Mesothelial cell of epicardium (in vitro differentiated cells): ENCODE results near the gene KCNAB1. TPM values are rescaled to one million over a fixed set of nuclear protein-coding genes. Genes with fewer than 3 reads are reported as not detected.

Experiments
- DNase-seq, 2 experiments: peaks; one replicate each; pipeline ENCODE4 v3.0.0; 2021; ENCODE audit warnings: low spot score in 2 of 2; ENCODE audit not compliant: unreplicated experiment in 2 of 2
- H3K27ac Mint-ChIP-seq: 2 replicates; pipeline ENCODE4 v1.8.0; 2021; ENCODE audit warnings: mixed read lengths
- H3K27me3 Mint-ChIP-seq: 2 replicates; pipeline ENCODE4 v1.8.0; 2021; ENCODE audit warnings: low read depth, mixed read lengths
- H3K36me3 Mint-ChIP-seq: 2 replicates; pipeline ENCODE4 v1.8.0; 2021; ENCODE audit warnings: mixed read lengths
- H3K4me1 Mint-ChIP-seq: 2 replicates; pipeline ENCODE4 v1.8.0; 2021; ENCODE audit warnings: mixed read lengths
- H3K4me3 Mint-ChIP-seq: 2 replicates; pipeline ENCODE4 v1.8.0; 2021; ENCODE audit warnings: mild to moderate bottlenecking, moderate library complexity, mixed read lengths
- H3K9me3 Mint-ChIP-seq: 2 replicates; pipeline ENCODE4 v1.8.0; 2021; ENCODE audit warnings: mixed read lengths
- total RNA-seq: library from RNA; stranded (reverse); gene quantifications from 3 replicates; pipeline ENCODE4 v1.2.1, GENCODE V29; 2021
- TF ChIP-seq, protein P1 (sequence below): fragments of 200-600 bp; sonication (generic); IDR thresholded peaks from one replicate; pipeline ENCODE4 v1.5.0; 2021; ENCODE audit warnings: antibody characterized with exemption; ENCODE audit not compliant: unreplicated experiment

KCNAB1 gene
- total RNA-seq, 1 donor from 2014 or later, result 3.7 TPM

DNA sequence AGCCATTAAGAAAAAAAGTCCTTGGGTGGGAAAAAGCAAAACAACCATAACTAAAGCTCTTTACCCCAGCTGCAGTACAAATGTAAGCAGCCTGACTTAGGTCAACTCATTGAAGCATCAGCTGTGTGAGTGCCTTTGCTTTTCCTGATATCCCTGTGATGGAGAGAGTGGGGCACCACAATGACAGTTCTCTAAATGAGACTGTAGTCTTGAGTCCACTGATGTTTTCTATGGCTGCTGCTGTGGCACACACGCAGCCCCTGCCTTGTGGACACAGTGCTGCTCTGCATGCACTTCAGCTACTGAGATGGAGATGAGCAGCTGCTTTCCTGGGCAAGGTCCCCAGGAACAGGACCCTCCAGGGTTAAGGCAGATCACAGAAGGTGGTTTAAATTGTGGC, 173.2 kb downstream of the KCNAB1 start:
- TF ChIP-seq, protein P1, sequence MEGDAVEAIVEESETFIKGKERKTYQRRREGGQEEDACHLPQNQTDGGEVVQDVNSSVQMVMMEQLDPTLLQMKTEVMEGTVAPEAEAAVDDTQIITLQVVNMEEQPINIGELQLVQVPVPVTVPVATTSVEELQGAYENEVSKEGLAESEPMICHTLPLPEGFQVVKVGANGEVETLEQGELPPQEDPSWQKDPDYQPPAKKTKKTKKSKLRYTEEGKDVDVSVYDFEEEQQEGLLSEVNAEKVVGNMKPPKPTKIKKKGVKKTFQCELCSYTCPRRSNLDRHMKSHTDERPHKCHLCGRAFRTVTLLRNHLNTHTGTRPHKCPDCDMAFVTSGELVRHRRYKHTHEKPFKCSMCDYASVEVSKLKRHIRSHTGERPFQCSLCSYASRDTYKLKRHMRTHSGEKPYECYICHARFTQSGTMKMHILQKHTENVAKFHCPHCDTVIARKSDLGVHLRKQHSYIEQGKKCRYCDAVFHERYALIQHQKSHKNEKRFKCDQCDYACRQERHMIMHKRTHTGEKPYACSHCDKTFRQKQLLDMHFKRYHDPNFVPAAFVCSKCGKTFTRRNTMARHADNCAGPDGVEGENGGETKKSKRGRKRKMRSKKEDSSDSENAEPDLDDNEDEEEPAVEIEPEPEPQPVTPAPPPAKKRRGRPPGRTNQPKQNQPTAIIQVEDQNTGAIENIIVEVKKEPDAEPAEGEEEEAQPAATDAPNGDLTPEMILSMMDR, result no peak
- H3K27ac Mint-ChIP-seq, result no peak overlapping the region
- H3K4me3 Mint-ChIP-seq, result no peak overlapping the region
- H3K27me3 Mint-ChIP-seq, result peaks cover 74% of the 10 kb centered on the region
- no peaks in the 10 kb centered on the region for H3K36me3 Mint-ChIP-seq
- no peak for DNase-seq
- peaks cover 13% of the 10 kb centered on the region for H3K4me1 Mint-ChIP-seq
- H3K9me3 Mint-ChIP-seq, result no peaks in the 10 kb centered on the region

DNA sequence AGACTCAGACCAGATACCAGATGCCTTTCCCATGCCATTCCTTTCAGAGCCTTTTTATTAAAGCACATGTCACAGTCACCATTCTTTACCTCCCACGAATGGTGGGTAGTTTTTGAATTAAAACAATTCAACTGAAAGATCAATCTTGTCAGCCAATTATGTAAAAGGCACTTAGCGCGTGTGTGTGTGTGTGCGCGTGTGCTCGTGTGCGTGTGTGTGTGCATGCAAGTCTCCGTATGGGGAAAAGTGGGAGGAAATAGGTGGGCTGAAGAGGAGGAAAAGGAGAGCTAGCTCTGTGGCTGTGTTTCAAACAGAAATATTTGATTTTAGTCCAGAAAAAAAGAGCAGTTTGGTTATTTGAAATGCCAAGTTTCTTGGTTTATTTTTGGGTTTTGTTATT, 177.2 kb downstream of the KCNAB1 start:
- no peak for DNase-seq
- H3K4me1 Mint-ChIP-seq, result no peaks in the 10 kb centered on the region
- TF ChIP-seq, protein P1, result no peak

DNA sequence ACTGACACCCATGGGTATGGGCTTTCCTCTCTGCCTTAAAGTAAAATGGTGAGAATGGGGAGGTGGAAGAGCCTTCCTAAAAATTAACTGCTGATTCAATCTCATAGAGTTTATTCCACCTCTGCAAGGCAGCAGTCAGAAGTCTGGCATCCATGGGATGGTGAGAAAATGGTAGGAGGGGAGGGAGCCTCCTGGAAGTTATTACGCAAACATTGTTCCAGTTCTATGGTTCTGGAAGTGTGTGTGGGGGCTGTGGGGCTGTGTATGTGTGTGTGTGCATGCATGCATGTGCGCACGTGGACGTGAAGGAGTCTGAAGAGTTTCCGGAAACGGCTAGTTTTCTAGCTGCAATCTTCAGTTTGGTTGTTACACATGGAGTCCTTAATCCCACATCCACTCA, 177.6 kb downstream of the KCNAB1 start:
- H3K9me3 Mint-ChIP-seq, result no peaks in the 10 kb centered on the region
- peaks cover 31% of the 10 kb centered on the region for H3K27me3 Mint-ChIP-seq
- H3K4me3 Mint-ChIP-seq, result no peak overlapping the region
- DNase-seq, result no peak
- no peak overlapping the region for H3K27ac Mint-ChIP-seq
- no peaks in the 10 kb centered on the region for H3K4me1 Mint-ChIP-seq
- TF ChIP-seq, protein P1, result no peak
- H3K36me3 Mint-ChIP-seq, result no peaks in the 10 kb centered on the region

More for the DNA sequence above, 177.2 kb downstream of the KCNAB1 start:
- Mint-ChIP-seq H3K36me3 (no peaks in the 10 kb centered on the region), H3K27me3 (peaks cover 36% of the 10 kb centered on the region), H3K9me3 (no peaks in the 10 kb centered on the region), H3K4me3 (no peak overlapping the region), H3K27ac (no peak overlapping the region)

DNA sequence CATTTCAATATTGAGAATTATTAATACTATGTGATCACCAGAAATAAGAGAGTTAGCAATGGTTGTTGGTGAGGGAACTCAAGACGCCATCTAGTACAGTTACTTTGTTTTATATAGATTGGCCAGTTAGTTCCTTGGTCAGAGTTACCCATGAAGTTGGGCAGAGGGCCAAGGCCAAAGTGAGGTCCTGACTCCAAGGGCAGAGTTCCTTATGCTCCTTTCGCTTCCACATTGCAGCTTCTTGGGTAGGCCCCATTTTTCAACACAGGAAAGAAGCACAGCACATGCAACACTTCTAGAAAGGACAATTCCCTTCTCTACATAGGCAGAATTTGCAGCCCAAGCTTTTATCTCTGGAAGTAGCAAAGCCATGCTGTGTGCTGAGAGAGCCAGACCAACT, 178.6 kb downstream of the KCNAB1 start:
- no peak overlapping the region for H3K27ac Mint-ChIP-seq
- no peaks in the 10 kb centered on the region for H3K4me1 Mint-ChIP-seq
- no peaks in the 10 kb centered on the region for H3K36me3 Mint-ChIP-seq
- no peaks in the 10 kb centered on the region for H3K9me3 Mint-ChIP-seq
- DNase-seq, result no peak
- TF ChIP-seq, protein P1, result no peak
- peaks cover 22% of the 10 kb centered on the region for H3K27me3 Mint-ChIP-seq
- H3K4me3 Mint-ChIP-seq, result no peak overlapping the region

DNA sequence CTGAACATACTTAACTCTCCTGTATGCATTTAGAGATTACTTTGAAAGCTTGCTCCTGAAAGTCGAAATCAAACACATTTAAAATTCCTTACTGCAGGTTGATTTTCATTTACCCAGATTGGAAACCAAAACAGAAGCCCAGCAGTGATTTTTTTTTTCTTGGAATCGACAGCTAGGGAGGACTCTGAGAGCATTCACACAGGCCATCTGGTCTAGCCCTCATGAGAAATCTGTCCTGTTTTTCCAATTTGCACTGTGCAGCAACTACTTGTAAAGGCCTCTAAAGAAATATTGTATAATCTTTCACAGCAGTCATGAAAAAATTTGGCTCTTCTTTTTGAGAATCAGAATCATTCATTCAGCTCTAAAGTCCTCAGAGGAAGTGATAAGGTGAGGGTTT, 179.2 kb downstream of the KCNAB1 start:
- H3K36me3 Mint-ChIP-seq, result no peaks in the 10 kb centered on the region
- no peaks in the 10 kb centered on the region for H3K9me3 Mint-ChIP-seq
- DNase-seq, result no peak
- peaks cover 17% of the 10 kb centered on the region for H3K27me3 Mint-ChIP-seq
- no peak overlapping the region for H3K4me3 Mint-ChIP-seq
- TF ChIP-seq, protein P1, result no peak
- H3K4me1 Mint-ChIP-seq, result no peaks in the 10 kb centered on the region
- no peak overlapping the region for H3K27ac Mint-ChIP-seq

DNA sequence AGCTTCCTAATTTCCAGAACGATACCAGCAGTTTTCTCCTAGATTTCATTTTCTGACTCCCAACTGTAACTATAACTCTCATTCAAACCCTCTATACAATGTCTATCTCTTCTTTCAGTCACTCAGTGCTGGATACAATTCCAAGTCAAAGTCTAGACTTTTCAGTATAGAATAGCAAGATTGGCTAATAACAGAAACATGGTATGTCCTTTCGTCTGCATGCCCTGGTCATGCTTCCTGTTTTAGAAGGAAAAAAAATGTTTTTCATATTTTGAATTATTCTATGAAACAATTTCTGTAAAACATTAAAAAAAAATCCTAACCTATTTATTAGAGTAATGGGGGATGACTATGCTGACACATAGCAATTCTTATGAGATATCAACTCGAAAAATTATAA, 180.0 kb downstream of the KCNAB1 start:
- Mint-ChIP-seq H3K4me3 (no peak overlapping the region), H3K36me3 (no peaks in the 10 kb centered on the region), H3K4me1 (no peaks in the 10 kb centered on the region), H3K27me3 (peaks cover 9% of the 10 kb centered on the region), H3K27ac (no peak overlapping the region), H3K9me3 (no peaks in the 10 kb centered on the region)
- no peak for DNase-seq
- TF ChIP-seq, protein P1, result no peak
